CD14-positive monocyte (primary cell): Measurements from ENCODE around the gene INTS12. TPM values are rescaled to one million over a fixed set of nuclear protein-coding genes. Genes with fewer than 3 reads are reported as not detected.

ENCODE experiments used
- DNase-seq, 3 donors: peaks; one replicate each; pipeline ENCODE4 v3.0.0-alpha.2; 2011 to 2022
- H2AFZ ChIP-seq: 2 replicates; pipeline ENCODE4 v1.6.0; 2012; ENCODE audit warnings: mild to moderate bottlenecking, low read depth, low read length, inconsistent platforms; ENCODE audit not compliant: insufficient read depth, poor library complexity, severe bottlenecking
- H3K27ac ChIP-seq, 2 donors: 1 replicate in 1 of 2; 2 replicates in 1 of 2; pipeline ENCODE4 v1.5.1; 2012 to 2013; ENCODE audit warnings: low read length in 2 of 2, control low read depth in 1 of 2, inconsistent platforms in 1 of 2, low read depth in 1 of 2, mild to moderate bottlenecking in 1 of 2
- H3K27me3 ChIP-seq, 2 donors: one replicate each; pipeline versions ENCODE4 v1.6.0 to v1.6.1; 2011 to 2013; ENCODE audit warnings: low read length in 2 of 2; ENCODE audit not compliant: control insufficient read depth in 2 of 2, insufficient read depth in 2 of 2
- H3K36me3 ChIP-seq, 2 donors: replicated peaks in 1 of 2; 1 replicate in 1 of 2; 2 replicates in 1 of 2; pipeline versions ENCODE4 v1.5.1 to v1.6.1; 2012 to 2013; ENCODE audit warnings: low read length in 2 of 2, control low read depth in 1 of 2, inconsistent platforms in 1 of 2, mild to moderate bottlenecking in 1 of 2; ENCODE audit not compliant: insufficient read depth in 2 of 2, control insufficient read depth in 1 of 2
- H3K4me1 ChIP-seq, 2 donors: 1 replicate in 1 of 2; 2 replicates in 1 of 2; pipeline versions ENCODE4 v1.5.1 to v1.6.1; 2012 to 2013; ENCODE audit warnings: low read length in 2 of 2, control low read depth in 1 of 2, inconsistent platforms in 1 of 2, mild to moderate bottlenecking in 1 of 2, moderate library complexity in 1 of 2; ENCODE audit not compliant: insufficient read depth in 2 of 2, control insufficient read depth in 1 of 2
- H3K4me2 ChIP-seq: replicated peaks from 2 replicates; pipeline ENCODE3; 2012; ENCODE audit warnings: low read length, moderate library complexity, mild to moderate bottlenecking; ENCODE audit not compliant: poor library complexity, severe bottlenecking; ENCODE audit errors: extremely low read depth
- H3K4me3 ChIP-seq, 3 experiments: fragments of 200-600 bp in 1 of 3; sonication (generic) in 1 of 3; replicated peaks in 1 of 3; 1 replicate in 2 of 3; 2 replicates in 1 of 3; pipeline ENCODE4 v1.5.1; 2011 to 2013; ENCODE audit warnings: low read length in 3 of 3, mild to moderate bottlenecking in 3 of 3, control low read depth in 2 of 3, low read depth in 2 of 3, inconsistent platforms in 1 of 3, moderate library complexity in 1 of 3
- H3K79me2 ChIP-seq: 2 replicates; pipeline ENCODE4 v1.6.0; 2012; ENCODE audit warnings: mild to moderate bottlenecking, control low read depth, inconsistent platforms, low read length, moderate library complexity; ENCODE audit not compliant: insufficient read depth
- H3K9ac ChIP-seq: 2 replicates; pipeline ENCODE4 v1.6.0; 2017; ENCODE audit warnings: low read length, mild to moderate bottlenecking; ENCODE audit not compliant: insufficient read depth, poor library complexity, severe bottlenecking
- H3K9me3 ChIP-seq, 2 donors: replicated peaks in 1 of 2; 1 replicate in 1 of 2; 2 replicates in 1 of 2; pipeline versions ENCODE4 v1.5.1 to v1.6.1; 2012 to 2013; ENCODE audit warnings: low read length in 2 of 2, control low read depth in 1 of 2; ENCODE audit not compliant: control insufficient read depth in 1 of 2, insufficient read depth in 1 of 2
- H4K20me1 ChIP-seq: 2 replicates; pipeline ENCODE4 v1.6.0; 2012; ENCODE audit warnings: mild to moderate bottlenecking, low read length, control low read depth, moderate library complexity; ENCODE audit not compliant: insufficient read depth
- H3K27ac Mint-ChIP-seq, 7 donors: one replicate each; pipeline ENCODE4 v1.8.0; 2020; ENCODE audit warnings: mild to moderate bottlenecking in 7 of 7, mixed read lengths in 7 of 7, moderate library complexity in 6 of 7, inconsistent platforms in 2 of 7
- H3K27me3 Mint-ChIP-seq, 3 donors: one replicate each; pipeline ENCODE4 v1.8.0; 2021 to 2022; ENCODE audit warnings: low read depth in 3 of 3, mild to moderate bottlenecking in 3 of 3, mixed read lengths in 3 of 3, moderate library complexity in 3 of 3, inconsistent platforms in 1 of 3
- H3K36me3 Mint-ChIP-seq, 2 donors: one replicate each; pipeline ENCODE4 v1.8.0; 2020; ENCODE audit warnings: mixed read lengths in 2 of 2, inconsistent platforms in 1 of 2, mild to moderate bottlenecking in 1 of 2
- H3K4me1 Mint-ChIP-seq: one replicate; pipeline ENCODE4 v1.8.0; 2020; ENCODE audit warnings: mild to moderate bottlenecking, mixed read lengths
- H3K4me3 Mint-ChIP-seq, 2 donors: one replicate each; pipeline ENCODE4 v1.8.0; 2020; ENCODE audit warnings: mild to moderate bottlenecking in 2 of 2, mixed read lengths in 2 of 2, moderate library complexity in 1 of 2
- H3K9me3 Mint-ChIP-seq, 7 donors: one replicate each; pipeline ENCODE4 v1.8.0; 2020 to 2022; ENCODE audit warnings: mixed read lengths in 7 of 7, mild to moderate bottlenecking in 6 of 7, moderate library complexity in 6 of 7, inconsistent platforms in 2 of 7
- WGBS: methylation state at CpG from one replicate; pipeline ENCODE4 v1.1.5; 2013; ENCODE audit warnings: missing lambda C conversion rate; ENCODE audit not compliant: insufficient coverage; 5-methylcytosine and 5-hydroxymethylcytosine counted together
- intact Hi-C, 2 donors: fragments of 100-400 bp; cut with micrococcal nuclease; formaldehyde crosslinking; loops; one replicate each; pipeline versions ENCODE4 v1.15.0 to v1.15.1; 2023
- polyA plus RNA-seq, 3 donors: library from polyadenylated mRNA; depleted of rRNA in 1 of 3; unstranded in 2 of 3; stranded (reverse) in 1 of 3; fragments of 300-500 nt in 2 of 3; fragments of >200 nt in 1 of 3; fragmentation: Illumina TruSeq in 2 of 3; gene quantifications; 1 replicate in 2 of 3; 2 replicates in 1 of 3; pipeline ENCODE4 v1.2.3, GENCODE V29; 2012 to 2021
- TF ChIP-seq, protein P1 (sequence below): fragments of 200-600 bp; IDR thresholded peaks from one replicate; pipeline ENCODE4 v1.8.0; 2022; ENCODE audit warnings: antibody characterized with exemption, mild to moderate bottlenecking

The INTS12 gene
- polyA plus RNA-seq, 3 donors = 12.0 to 22.9 (median 18.1) TPM

DNA sequence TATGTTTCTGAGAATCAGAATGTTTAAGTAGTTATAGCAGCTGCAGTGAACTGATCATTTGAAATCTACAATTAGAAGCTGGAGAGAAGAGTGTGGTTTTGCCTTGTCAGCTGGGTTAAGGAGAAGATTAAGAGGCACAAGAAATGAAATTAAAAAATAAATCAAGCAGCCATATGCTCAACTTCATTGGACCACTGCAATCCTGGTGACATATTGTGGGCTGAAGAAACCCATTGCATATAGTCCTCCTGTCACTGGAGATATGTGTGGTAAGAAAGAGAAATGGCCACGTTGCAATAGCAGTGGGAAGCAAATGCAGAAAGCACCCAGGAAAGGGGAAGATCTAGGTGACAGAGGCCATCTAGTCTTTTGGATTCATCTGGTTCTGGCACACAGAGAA, 63.0 kb downstream of the INTS12 start:
- Histone ChIP-seq H3K27ac (no peak overlapping the region), H3K4me1 (no peaks in the 10 kb centered on the region), H3K9ac (no peak overlapping the region), H3K4me3 (no peak overlapping the region), H3K36me3 (no peaks in the 10 kb centered on the region), H3K27me3 (no peaks in the 10 kb centered on the region), H3K9me3 (no peaks in the 10 kb centered on the region), H2AFZ (no peak overlapping the region), H4K20me1 (no peaks in the 10 kb centered on the region), H3K4me2 (no peak overlapping the region), H3K79me2 (no peaks in the 10 kb centered on the region)
- H3K4me1 Mint-ChIP-seq = no peaks in the 10 kb centered on the region
- H3K27me3 Mint-ChIP-seq = peaks cover 1 to 6% (median 2%) of the 10 kb centered on the region in 3 donors
- H3K36me3 Mint-ChIP-seq = no peaks in the 10 kb centered on the region
- no peaks in the 10 kb centered on the region for H3K9me3 Mint-ChIP-seq
- WGBS = 43% methylated on average over 1 of the region's 1 CpG
- H3K27ac Mint-ChIP-seq = no peak overlapping the region
- no peak for DNase-seq
- TF ChIP-seq, protein P1, sequence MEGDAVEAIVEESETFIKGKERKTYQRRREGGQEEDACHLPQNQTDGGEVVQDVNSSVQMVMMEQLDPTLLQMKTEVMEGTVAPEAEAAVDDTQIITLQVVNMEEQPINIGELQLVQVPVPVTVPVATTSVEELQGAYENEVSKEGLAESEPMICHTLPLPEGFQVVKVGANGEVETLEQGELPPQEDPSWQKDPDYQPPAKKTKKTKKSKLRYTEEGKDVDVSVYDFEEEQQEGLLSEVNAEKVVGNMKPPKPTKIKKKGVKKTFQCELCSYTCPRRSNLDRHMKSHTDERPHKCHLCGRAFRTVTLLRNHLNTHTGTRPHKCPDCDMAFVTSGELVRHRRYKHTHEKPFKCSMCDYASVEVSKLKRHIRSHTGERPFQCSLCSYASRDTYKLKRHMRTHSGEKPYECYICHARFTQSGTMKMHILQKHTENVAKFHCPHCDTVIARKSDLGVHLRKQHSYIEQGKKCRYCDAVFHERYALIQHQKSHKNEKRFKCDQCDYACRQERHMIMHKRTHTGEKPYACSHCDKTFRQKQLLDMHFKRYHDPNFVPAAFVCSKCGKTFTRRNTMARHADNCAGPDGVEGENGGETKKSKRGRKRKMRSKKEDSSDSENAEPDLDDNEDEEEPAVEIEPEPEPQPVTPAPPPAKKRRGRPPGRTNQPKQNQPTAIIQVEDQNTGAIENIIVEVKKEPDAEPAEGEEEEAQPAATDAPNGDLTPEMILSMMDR = no peak
- no peak overlapping the region for H3K4me3 Mint-ChIP-seq
- intact Hi-C loops = no loop called here

DNA sequence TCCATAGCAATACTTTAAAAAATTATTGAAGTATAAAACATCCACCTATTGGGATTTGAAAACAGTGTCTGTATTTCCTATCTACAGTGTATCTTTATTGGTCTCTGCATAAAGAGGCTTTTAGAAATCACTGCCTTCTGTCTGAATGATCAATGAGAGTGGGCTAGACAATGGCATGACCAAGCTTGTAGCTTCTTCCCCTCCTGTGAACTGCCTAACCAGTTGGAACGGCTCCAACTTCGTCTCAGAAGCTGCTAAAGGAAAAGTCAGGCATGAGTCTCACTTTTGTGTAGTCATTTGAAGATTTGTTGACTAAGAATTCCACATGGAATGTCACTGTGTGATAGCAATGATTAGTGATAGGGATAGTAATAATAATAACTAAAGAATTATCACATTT, 64.2 kb downstream of the INTS12 start:
- no peaks in the 10 kb centered on the region for H3K36me3 Mint-ChIP-seq
- H3K9ac ChIP-seq = no peak overlapping the region
- H2AFZ ChIP-seq = no peak overlapping the region
- no peaks in the 10 kb centered on the region for H3K36me3 ChIP-seq
- no peaks in the 10 kb centered on the region for H3K27me3 ChIP-seq
- no peaks in the 10 kb centered on the region for H3K9me3 ChIP-seq
- H3K79me2 ChIP-seq = no peaks in the 10 kb centered on the region
- H4K20me1 ChIP-seq = no peaks in the 10 kb centered on the region
- H3K9me3 Mint-ChIP-seq = no peaks in the 10 kb centered on the region
- DNase-seq = no peak
- no peaks in the 10 kb centered on the region for H3K4me1 ChIP-seq
- H3K4me3 Mint-ChIP-seq = no peak overlapping the region
- no peak overlapping the region for H3K4me2 ChIP-seq
- H3K4me1 Mint-ChIP-seq = no peaks in the 10 kb centered on the region
- no peak overlapping the region for H3K4me3 ChIP-seq
- intact Hi-C loops = no loop called here
- WGBS = no CpG with 5 or more reads among the region's 2 CpGs
- TF ChIP-seq, protein P1 = no peak
- H3K27ac Mint-ChIP-seq = no peak overlapping the region
- H3K27ac ChIP-seq = no peak overlapping the region
- peaks cover 1 to 6% (median 2%) of the 10 kb centered on the region in 3 donors for H3K27me3 Mint-ChIP-seq
